ENCODE data around the gene MCM3. TPM values are rescaled to one million over a fixed set of nuclear protein-coding genes. Genes with fewer than 3 reads are reported as not detected.

Gene MCM3
- total RNA-seq, 1 experiment from 2014 or later = 191 TPM

DNA sequence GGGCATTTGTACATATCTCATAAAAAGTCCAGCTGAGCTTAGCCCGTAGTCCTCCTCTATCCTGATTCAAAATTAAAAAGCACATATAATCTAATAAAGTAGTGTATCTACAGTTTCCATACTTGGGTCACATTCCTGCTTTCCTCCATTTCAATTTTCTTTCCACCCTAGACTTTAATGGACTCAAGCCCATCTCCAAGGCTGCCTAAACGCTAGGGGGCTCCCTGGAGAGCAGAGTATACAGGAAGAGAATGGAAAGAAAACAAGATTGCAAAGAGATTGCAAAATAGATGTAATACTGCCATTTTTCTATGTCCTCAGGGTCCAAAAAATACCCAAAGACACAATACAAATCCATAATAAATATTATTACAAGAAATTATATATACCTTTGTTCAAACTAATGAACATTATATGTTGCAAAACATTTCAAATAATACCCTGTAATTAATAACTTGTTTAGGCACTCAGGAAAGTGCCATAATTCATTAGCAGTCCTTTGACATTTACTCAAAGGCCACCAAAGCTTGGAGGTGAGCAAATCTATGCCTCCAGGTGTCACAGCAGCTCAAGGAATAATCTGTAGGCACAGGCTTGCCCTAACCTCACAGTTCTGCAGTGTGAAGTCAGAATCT is 2.4 kb upstream of the MCM3 start:
- Histone ChIP-seq H3K9ac (ENCODE audit: low read length) (no peak overlapping the region), H3K79me2 (ENCODE audit: insufficient read depth, low read length) (peaks cover 26% of the 10 kb centered on the region), H3K27ac (ENCODE audit: low read depth, low read length) (no peak overlapping the region), H3K9me3 (ENCODE audit: control insufficient read depth in 1 of 2, insufficient read depth in 1 of 2, low read depth in 1 of 2, low read length in 2 of 2) (no peaks in the 10 kb centered on the region), H3K4me1 (ENCODE audit: control insufficient read depth in 1 of 2, insufficient read depth in 2 of 2, low read length in 2 of 2) (peaks cover 4 to 22% of the 10 kb centered on the region in 2 experiments; a peak in 3 of 4 replicates), H2AFZ (ENCODE audit: low read depth, low read length, poor library complexity, severe bottlenecking) (peak overlapping the region; percentile 96), H3K27me3 (ENCODE audit: insufficient read depth, low read length) (no peaks in the 10 kb centered on the region), H3K4me2 (ENCODE audit: low read length) (peak overlapping the region; percentile 16; the same call in 1 of the 2 replicates), H3K9me2 (ENCODE audit: insufficient read depth) (no peaks in the 10 kb centered on the region), H3K36me3 (ENCODE audit: control insufficient read depth in 1 of 2, insufficient read depth in 2 of 2, low read length in 2 of 2) (peaks cover 9 to 17% of the 10 kb centered on the region in 2 experiments; a peak in 3 of 4 replicates), H3K4me3 (replicated peaks in 1 of 2; ENCODE audit: low read depth in 1 of 2, low read length in 2 of 2) (no peak overlapping the region), H4K20me1 (ENCODE audit: insufficient read depth) (no peaks in the 10 kb centered on the region; the same call in 1 of the 2 replicates)
- peak; percentile 63 for DNase-seq (ENCODE audit: low read depth, low spot score)
- ChIA-PET RAD21 (ENCODE audit: low non-redundant PET in 1 of 2, low total read pairs in 2 of 2, uncharacterized antibody in 2 of 2, unreplicated experiment in 2 of 2) (interaction anchor here in 1 of 2 experiments (1.0 to 2.3 kb wide), 2 partner anchors 113 kb away, joined by 5 to 9 read pairs; no protein-coding TSS in a partner anchor), CTCF (interaction anchor here (1.9 to 3.3 kb wide), 2 partner anchors 111 to 113 kb away, joined by 7 to 45 read pairs; no protein-coding TSS in a partner anchor), POLR2A (no interaction called here)
- ATAC-seq = no peak
- peak; percentile 60 for TF ChIP-seq ELF1 (IDR thresholded peaks at IDR 0.05; ENCODE audit: borderline replicate concordance, low read depth)
- TF ChIP-seq, protein P1, sequence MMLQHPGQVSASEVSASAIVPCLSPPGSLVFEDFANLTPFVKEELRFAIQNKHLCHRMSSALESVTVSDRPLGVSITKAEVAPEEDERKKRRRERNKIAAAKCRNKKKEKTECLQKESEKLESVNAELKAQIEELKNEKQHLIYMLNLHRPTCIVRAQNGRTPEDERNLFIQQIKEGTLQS (IDR thresholded peaks at IDR 0.05) = no peak
- TF ChIP-seq RAD21 (IDR thresholded peaks at IDR 0.05; ENCODE audit: low read depth) = peak; percentile 65
- TF ChIP-seq SP1 (IDR thresholded peaks at IDR 0.05; ENCODE audit: low read depth) = peak; percentile 15; the same call in 1 of the 2 replicates
- TF ChIP-seq ZFX (IDR thresholded peaks at IDR 0.05) = no peak
- TF ChIP-seq CEBPB (IDR thresholded peaks at IDR 0.05; ENCODE audit: low read depth) = peak; percentile 93
- TF ChIP-seq, protein P2, sequence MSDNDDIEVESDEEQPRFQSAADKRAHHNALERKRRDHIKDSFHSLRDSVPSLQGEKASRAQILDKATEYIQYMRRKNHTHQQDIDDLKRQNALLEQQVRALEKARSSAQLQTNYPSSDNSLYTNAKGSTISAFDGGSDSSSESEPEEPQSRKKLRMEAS (IDR thresholded peaks at IDR 0.05) = 0 out of 2 replicates have a peak, but pooled peaks have one; percentile 15
- peak; percentile 61; the same call in 1 of the 2 replicates for TF ChIP-seq CBX3 (IDR thresholded peaks at IDR 0.05; ENCODE audit: low read depth)
- TF ChIP-seq REST (IDR thresholded peaks at IDR 0.05; ENCODE audit: low read depth) = no peak
- no peak for TF ChIP-seq EZH2 (IDR thresholded peaks at IDR 0.05)
- peak; percentile 87 for TF ChIP-seq YY1 (IDR thresholded peaks at IDR 0.05; ENCODE audit: extremely low read depth, insufficient replicate concordance, low read depth, low read length)
- TF ChIP-seq, protein P3, sequence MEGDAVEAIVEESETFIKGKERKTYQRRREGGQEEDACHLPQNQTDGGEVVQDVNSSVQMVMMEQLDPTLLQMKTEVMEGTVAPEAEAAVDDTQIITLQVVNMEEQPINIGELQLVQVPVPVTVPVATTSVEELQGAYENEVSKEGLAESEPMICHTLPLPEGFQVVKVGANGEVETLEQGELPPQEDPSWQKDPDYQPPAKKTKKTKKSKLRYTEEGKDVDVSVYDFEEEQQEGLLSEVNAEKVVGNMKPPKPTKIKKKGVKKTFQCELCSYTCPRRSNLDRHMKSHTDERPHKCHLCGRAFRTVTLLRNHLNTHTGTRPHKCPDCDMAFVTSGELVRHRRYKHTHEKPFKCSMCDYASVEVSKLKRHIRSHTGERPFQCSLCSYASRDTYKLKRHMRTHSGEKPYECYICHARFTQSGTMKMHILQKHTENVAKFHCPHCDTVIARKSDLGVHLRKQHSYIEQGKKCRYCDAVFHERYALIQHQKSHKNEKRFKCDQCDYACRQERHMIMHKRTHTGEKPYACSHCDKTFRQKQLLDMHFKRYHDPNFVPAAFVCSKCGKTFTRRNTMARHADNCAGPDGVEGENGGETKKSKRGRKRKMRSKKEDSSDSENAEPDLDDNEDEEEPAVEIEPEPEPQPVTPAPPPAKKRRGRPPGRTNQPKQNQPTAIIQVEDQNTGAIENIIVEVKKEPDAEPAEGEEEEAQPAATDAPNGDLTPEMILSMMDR (IDR thresholded peaks at IDR 0.05 in 2 of 3, conservative IDR thresholded peaks at IDR 0.05 in 1 of 3; ENCODE audit: borderline replicate concordance in 1 of 3, insufficient read depth in 1 of 3, low read depth in 2 of 3, low read length in 2 of 3) = peak; percentile 78 to 93 (median 79); a peak in 5 of 6 replicates
- peak; percentile 30; the same call in 1 of the 2 replicates for TF ChIP-seq EGR1 (IDR thresholded peaks at IDR 0.05; ENCODE audit: low read depth)
- BruUV-seq (replicated peaks) = no TSS peak
- intact Hi-C loops (cut with micrococcal nuclease) = loop anchor here (1.0 to 10.0 kb wide), 3 partner anchors 112 to 308 kb away; no protein-coding TSS in a partner anchor
